Measurements from ENCODE around the gene MKX. TPM values are rescaled to one million over a fixed set of nuclear protein-coding genes. Genes with fewer than 3 reads are reported as not detected.
"Not testable (repeated sequence)": the region's sequence is repeated elsewhere in the genome, so short reads cannot be mapped to it uniquely, and the experiment has no call there.

Gene MKX
- total RNA-seq, 1 donor from 2014 or later = 0.06 TPM

- DNase-seq (ENCODE audit: low read depth) = no peak
- TF ChIP-seq CTCF (conservative IDR thresholded peaks at IDR 0.05; ENCODE audit: low read depth, low read length) = no peak
- H3K4me3 ChIP-seq (ENCODE audit: low read depth, low read length) = no peak overlapping the region
These were observed 58.3 kb downstream of the MKX start for GRCh38 chr10:27687326-27687725.

- no peak overlapping the region for H3K4me3 ChIP-seq (ENCODE audit: low read depth, low read length)
- no peak for TF ChIP-seq CTCF (conservative IDR thresholded peaks at IDR 0.05; ENCODE audit: low read depth, low read length)
- DNase-seq (ENCODE audit: low read depth) = no peak
These were observed 59.9 kb downstream of the MKX start for GRCh38 chr10:27685681-27686080.

GRCh38 chr10:27683226-27683625 is 62.4 kb downstream of the MKX start:
- H3K4me3 ChIP-seq (ENCODE audit: low read depth, low read length) = no peak overlapping the region
- DNase-seq (ENCODE audit: low read depth) = no peak
- TF ChIP-seq CTCF (conservative IDR thresholded peaks at IDR 0.05; ENCODE audit: low read depth, low read length) = no peak

- DNase-seq (ENCODE audit: low read depth); H3K4me3 ChIP-seq (ENCODE audit: low read depth, low read length): not testable (repeated sequence)
These were observed 63.8 kb downstream of the MKX start for GRCh38 chr10:27681795-27682194.

GRCh38 chr10:27680691-27681605 is 64.7 kb downstream of the MKX start:
- no peak for DNase-seq (ENCODE audit: low read depth)
- no peak overlapping the region for H3K4me3 ChIP-seq (ENCODE audit: low read depth, low read length)
- TF ChIP-seq CTCF (conservative IDR thresholded peaks at IDR 0.05; ENCODE audit: low read depth, low read length) = no peak

GRCh38 chr10:27680006-27680557 is 65.5 kb downstream of the MKX start:
- H3K4me3 ChIP-seq (ENCODE audit: low read depth, low read length) = no peak overlapping the region
- TF ChIP-seq CTCF (conservative IDR thresholded peaks at IDR 0.05; ENCODE audit: low read depth, low read length) = no peak
- no peak for DNase-seq (ENCODE audit: low read depth)

DNA sequence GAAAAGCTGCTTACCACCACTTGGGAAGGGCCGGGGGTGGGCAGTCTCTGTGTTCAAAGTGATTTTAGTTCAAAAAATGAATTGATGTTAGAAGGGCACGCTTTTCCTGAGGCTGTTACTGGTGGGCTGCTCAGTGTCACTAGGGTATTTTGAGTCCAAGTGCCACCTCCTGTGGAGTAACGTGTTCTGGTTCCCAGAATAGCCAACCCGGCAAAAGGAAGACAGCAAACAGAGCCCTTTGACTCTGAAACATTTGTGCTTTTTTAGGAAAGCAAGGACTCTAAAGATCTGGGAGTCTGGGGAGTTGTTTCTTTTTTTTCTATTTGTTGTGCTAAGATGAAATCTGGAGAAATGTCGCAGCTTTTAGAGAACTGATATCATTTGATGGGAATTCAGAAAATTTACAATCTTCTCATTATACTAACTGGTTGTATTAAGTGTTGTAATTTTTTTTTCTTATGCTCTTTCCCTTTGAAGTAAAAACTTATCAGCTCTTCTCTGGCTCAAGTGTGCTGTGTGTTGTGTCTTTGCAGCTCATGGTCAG is 66.2 kb downstream of the MKX start:
- no peak for DNase-seq (ENCODE audit: low read depth)
- TF ChIP-seq CTCF (conservative IDR thresholded peaks at IDR 0.05; ENCODE audit: low read depth, low read length) = no peak
- H3K4me3 ChIP-seq (ENCODE audit: low read depth, low read length) = no peak overlapping the region

All from epithelial cell of proximal tubule (primary cell).